Suprapubic skin (tissue), 4 donors: ENCODE results near the gene BTBD6.

Experiments
- CTCF ChIP-seq, 2 donors: fragments of 200-600 bp in 1 of 2; fragments of 450-650 bp in 1 of 2; sonication (generic) in 1 of 2; IDR thresholded peaks; one replicate each; pipeline ENCODE4 v1.5.1; 2016 to 2019; ENCODE audit warnings: antibody characterized with exemption in 2 of 2, mild to moderate bottlenecking in 1 of 2, moderate library complexity in 1 of 2
- EP300 ChIP-seq: sonication (generic); formaldehyde crosslinking; IDR thresholded peaks from one replicate; pipeline ENCODE4 v1.6.1; 2017; ENCODE audit warnings: antibody characterized with exemption
- POLR2A ChIP-seq, 2 donors: fragments of 450-650 bp; IDR thresholded peaks; one replicate each; pipeline ENCODE4 v1.6.1; 2017; ENCODE audit warnings: antibody characterized with exemption in 2 of 2, mild to moderate bottlenecking in 2 of 2, moderate library complexity in 2 of 2
- POLR2AphosphoS5 ChIP-seq, 3 donors: sonication (generic); formaldehyde crosslinking; IDR thresholded peaks; one replicate each; pipeline ENCODE4 v1.6.1; 2017; ENCODE audit warnings: antibody characterized with exemption in 3 of 3

GRCh38 chr14:105219043-105219612 lies 29.2 kb upstream of the BTBD6 start:
- TF ChIP-seq CTCF (IDR thresholded peaks at IDR 0.05) (no peak), EP300 (no peak), POLR2A (IDR thresholded peaks at IDR 0.05) (no peak), POLR2AphosphoS5 (IDR thresholded peaks at IDR 0.05) (no peak)
